Testis (tissue), 2 donors: ENCODE results near the gene CDH4.

Experiments
- POLR2A ChIP-seq: fragments of 450-650 bp; IDR thresholded peaks from one replicate; pipeline ENCODE4 v1.6.1; 2017; ENCODE audit warnings: antibody characterized with exemption, mild to moderate bottlenecking, moderate library complexity
- TF ChIP-seq, protein P1 (sequence below), 3 experiments: fragments of 450-650 bp in 2 of 3; fragments of 200-600 bp in 1 of 3; sonication (generic) in 1 of 3; IDR thresholded peaks; one replicate each; pipeline ENCODE4 v1.5.1; 2016 to 2019; ENCODE audit warnings: antibody characterized with exemption in 3 of 3, mild to moderate bottlenecking in 2 of 3, moderate library complexity in 1 of 3

DNA sequence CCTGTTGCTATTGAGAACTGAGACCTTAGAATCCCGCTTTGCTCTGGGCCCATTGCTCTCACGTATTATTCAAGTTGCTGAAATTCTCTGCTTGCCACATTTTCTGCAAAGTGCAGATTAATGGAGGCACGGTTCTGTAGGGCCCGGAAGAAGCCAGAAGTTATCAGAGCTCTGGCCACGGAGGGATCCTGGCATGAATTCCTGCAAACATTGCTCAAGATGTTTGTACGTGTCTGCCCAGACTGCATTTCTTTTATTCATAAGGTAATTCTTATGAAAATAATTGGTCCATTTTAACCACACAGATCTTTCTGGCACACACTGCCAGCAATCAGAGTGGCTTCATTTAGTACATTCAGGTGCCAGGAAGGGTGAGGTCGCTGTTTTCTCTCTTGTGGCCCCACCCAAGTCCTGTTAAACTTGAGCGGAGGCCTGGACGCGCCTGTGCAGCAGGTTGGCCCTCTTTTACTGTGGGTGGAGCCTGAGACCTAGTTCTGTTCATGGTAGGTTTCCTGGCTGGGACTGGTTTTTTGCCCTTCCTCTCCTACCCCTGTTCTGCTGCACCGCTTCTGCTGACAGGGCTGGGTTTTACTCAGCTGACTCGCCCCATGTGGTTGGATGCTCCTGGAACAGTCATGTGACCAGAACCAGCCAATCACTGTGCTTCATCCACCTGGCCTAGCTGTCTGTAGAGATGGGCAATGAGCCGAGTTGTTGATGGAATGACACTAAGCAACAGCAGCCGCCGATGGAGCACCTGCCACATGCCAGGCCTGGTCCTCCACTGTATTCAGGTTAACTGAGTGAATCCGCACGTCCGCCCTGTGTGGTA is 230.2 kb downstream of the CDH4 start:
- TF ChIP-seq POLR2A, result no peak
- TF ChIP-seq, protein P1, sequence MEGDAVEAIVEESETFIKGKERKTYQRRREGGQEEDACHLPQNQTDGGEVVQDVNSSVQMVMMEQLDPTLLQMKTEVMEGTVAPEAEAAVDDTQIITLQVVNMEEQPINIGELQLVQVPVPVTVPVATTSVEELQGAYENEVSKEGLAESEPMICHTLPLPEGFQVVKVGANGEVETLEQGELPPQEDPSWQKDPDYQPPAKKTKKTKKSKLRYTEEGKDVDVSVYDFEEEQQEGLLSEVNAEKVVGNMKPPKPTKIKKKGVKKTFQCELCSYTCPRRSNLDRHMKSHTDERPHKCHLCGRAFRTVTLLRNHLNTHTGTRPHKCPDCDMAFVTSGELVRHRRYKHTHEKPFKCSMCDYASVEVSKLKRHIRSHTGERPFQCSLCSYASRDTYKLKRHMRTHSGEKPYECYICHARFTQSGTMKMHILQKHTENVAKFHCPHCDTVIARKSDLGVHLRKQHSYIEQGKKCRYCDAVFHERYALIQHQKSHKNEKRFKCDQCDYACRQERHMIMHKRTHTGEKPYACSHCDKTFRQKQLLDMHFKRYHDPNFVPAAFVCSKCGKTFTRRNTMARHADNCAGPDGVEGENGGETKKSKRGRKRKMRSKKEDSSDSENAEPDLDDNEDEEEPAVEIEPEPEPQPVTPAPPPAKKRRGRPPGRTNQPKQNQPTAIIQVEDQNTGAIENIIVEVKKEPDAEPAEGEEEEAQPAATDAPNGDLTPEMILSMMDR (IDR thresholded peaks at IDR 0.05), result no peak
